LHCN-M2 (cell line): ENCODE data around the gene PDGFC. TPM values are rescaled to one million over a fixed set of nuclear protein-coding genes. Genes with fewer than 3 reads are reported as not detected.
"Not testable (repeated sequence)": the region's sequence is repeated elsewhere in the genome, so short reads cannot be mapped to it uniquely, and the experiment has no call there.

Experiments used
- DNase-seq: peaks from one replicate; pipeline ENCODE4 v3.0.0-alpha.2; 2012; ENCODE audit warnings: low read depth
- total RNA-seq: library from RNA; depleted of rRNA; stranded (reverse); fragments of >200 nt; gene quantifications from 2 replicates; pipeline ENCODE4 v1.2.3, GENCODE V29; 2014

The PDGFC gene
- total RNA-seq, 1 experiment from 2014 or later, result 89.3 TPM

GRCh38 chr4:156906325-156906724, 65.3 kb downstream of the PDGFC start:
- no peak for DNase-seq

- peak; percentile 49 for DNase-seq
Observed at GRCh38 chr4:156901871-156902270, 69.7 kb downstream of the PDGFC start.

GRCh38 chr4:156898373-156899117, 73.1 kb downstream of the PDGFC start:
- no peak for DNase-seq

GRCh38 chr4:156896527-156896926, 75.1 kb downstream of the PDGFC start:
- no peak for DNase-seq

GRCh38 chr4:156894234-156894633, 77.4 kb downstream of the PDGFC start:
- no peak for DNase-seq

GRCh38 chr4:156892805-156893204, 78.8 kb downstream of the PDGFC start:
- no peak for DNase-seq

- DNase-seq, result peak; percentile 54
Observed at GRCh38 chr4:156889616-156890594, 81.7 kb downstream of the PDGFC start.

- DNase-seq, result peak; percentile 90
Observed at GRCh38 chr4:156888762-156889161, 82.8 kb downstream of the PDGFC start.

- no peak for DNase-seq
Observed at GRCh38 chr4:156886481-156886880, 85.1 kb downstream of the PDGFC start.

GRCh38 chr4:156885374-156885773, 86.2 kb downstream of the PDGFC start:
- DNase-seq, result no peak

GRCh38 chr4:156884183-156884582, 87.4 kb downstream of the PDGFC start:
- no peak for DNase-seq

GRCh38 chr4:156875704-156876103, 95.9 kb downstream of the PDGFC start:
- peak; percentile 69 for DNase-seq

GRCh38 chr4:156875055-156875454, 96.5 kb downstream of the PDGFC start:
- no peak for DNase-seq

- DNase-seq, result no peak
Observed at GRCh38 chr4:156873799-156874198, 97.8 kb downstream of the PDGFC start.

GRCh38 chr4:156870861-156871260, 100.7 kb downstream of the PDGFC start:
- no peak for DNase-seq

- DNase-seq, result peak; percentile 35
Observed at GRCh38 chr4:156870131-156870530, 101.5 kb downstream of the PDGFC start.

- DNase-seq, result not testable (repeated sequence)
Observed at GRCh38 chr4:156866088-156866487, 105.5 kb downstream of the PDGFC start.

GRCh38 chr4:156865451-156865850, 106.1 kb downstream of the PDGFC start:
- DNase-seq, result no peak

- no peak for DNase-seq
Observed at GRCh38 chr4:156858071-156858470, 113.5 kb downstream of the PDGFC start.

GRCh38 chr4:156838761-156839160, 132.8 kb downstream of the PDGFC start:
- DNase-seq, result peak; percentile 36

- no peak for DNase-seq
Observed at GRCh38 chr4:156837625-156838345, 133.8 kb downstream of the PDGFC start.

- no peak for DNase-seq
Observed at GRCh38 chr4:156832886-156833285, 138.7 kb downstream of the PDGFC start.
